ENCODE results near the gene SLC7A6OS. TPM values are rescaled to one million over a fixed set of nuclear protein-coding genes. Genes with fewer than 3 reads are reported as not detected.
"Not testable (repeated sequence)": the region's sequence is repeated elsewhere in the genome, so short reads cannot be mapped to it uniquely, and the experiment has no call there.

The SLC7A6OS gene
- total RNA-seq, 1 experiment from 2014 or later, result 11.5 TPM

DNA sequence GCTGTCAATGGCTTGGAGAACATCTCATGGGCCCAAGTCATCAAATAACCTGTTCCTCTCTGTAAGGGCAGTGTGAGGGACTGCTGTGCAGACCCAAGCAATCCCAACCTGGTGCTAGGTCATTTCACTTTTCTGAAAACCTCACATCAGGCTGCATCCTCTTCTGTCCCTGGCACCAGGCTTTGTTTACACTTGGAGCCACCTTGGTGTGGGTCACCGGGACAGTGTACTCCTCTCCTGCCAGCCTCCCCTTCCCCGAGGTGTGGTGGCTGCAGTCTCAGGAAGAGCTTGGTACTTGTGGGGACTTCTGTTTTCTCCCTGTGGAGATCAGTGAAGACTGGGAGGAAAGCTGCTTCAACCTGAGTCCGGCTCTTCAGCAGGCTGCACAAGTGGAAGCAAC is 12.4 kb downstream of the SLC7A6OS start:
- Histone ChIP-seq H3K9me3 (replicated peaks) (no peaks in the 10 kb centered on the region), H3K4me1 (peaks cover 20% of the 10 kb centered on the region), H3K4me3 (no peak overlapping the region), H3K27ac (no peak overlapping the region), H3K36me3 (peaks cover 28% of the 10 kb centered on the region), H3K27me3 (no peaks in the 10 kb centered on the region)
- no peak for DNase-seq

DNA sequence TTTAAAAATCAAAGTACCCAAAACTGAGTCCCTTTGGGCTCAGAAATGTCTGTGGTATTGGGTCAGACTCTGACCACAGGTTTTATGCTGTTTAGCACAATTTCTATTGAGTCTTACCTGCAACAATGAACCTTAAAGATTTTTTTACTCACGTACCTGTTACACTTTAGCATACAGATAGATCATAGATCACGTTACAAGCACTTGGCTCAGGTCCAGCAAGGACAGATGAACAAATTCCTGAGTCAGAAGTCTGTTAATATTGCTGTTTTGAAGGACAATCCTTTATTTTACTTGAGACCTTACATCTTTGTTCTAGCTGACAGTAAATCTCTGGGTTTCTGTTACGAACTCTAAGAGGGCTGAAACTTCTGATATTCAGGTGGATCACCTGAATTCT is 12.8 kb downstream of the SLC7A6OS start:
- DNase-seq, result peak in 1 of 2 experiments; percentile 10
- Histone ChIP-seq H3K27ac (no peak overlapping the region), H3K36me3 (peaks cover 28% of the 10 kb centered on the region), H3K4me3 (no peak overlapping the region), H3K27me3 (no peaks in the 10 kb centered on the region), H3K9me3 (replicated peaks) (no peaks in the 10 kb centered on the region), H3K4me1 (peaks cover 20% of the 10 kb centered on the region)

DNA sequence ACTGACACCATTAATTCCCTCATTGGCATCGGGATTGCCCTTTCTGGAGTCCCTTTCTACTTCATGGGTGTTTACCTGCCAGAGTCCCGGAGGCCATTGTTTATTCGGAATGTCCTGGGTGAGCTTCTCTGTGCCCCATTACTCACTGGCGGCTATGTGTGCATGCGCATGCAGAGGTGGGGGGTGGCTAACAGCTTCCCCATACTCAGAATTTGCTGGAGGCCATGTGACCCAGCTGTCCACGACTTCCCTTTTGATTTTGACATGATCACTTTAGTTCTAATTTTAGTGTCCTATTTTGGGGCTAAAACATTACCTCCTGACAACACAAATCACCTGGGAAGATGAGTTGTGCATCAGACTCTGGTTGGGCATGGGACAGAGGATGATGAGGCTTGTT is 14.1 kb downstream of the SLC7A6OS start:
- Histone ChIP-seq H3K36me3 (peaks cover 20% of the 10 kb centered on the region), H3K4me1 (peaks cover 20% of the 10 kb centered on the region), H3K4me3 (no peak overlapping the region), H3K9me3 (replicated peaks) (no peaks in the 10 kb centered on the region), H3K27me3 (no peaks in the 10 kb centered on the region), H3K27ac (no peak overlapping the region)
- DNase-seq, result no peak

DNA sequence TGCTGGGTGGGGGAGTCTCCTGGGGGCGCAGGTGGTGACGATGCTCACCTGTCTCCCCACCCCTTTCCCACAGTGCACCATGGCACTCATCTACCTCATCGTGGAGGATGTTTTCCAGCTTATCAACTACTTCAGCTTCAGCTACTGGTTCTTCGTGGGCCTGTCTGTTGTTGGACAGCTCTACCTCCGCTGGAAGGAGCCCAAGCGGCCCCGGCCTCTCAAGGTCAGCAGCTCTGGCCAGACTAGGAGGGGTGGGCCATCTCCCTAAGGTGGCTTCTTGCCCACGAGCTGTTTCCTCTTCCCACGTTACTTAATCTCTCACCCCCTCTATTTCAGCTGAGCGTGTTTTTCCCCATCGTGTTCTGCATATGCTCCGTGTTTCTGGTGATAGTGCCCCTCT is 14.5 kb downstream of the SLC7A6OS start:
- Histone ChIP-seq H3K4me3 (no peak overlapping the region), H3K27ac (no peak overlapping the region), H3K27me3 (no peaks in the 10 kb centered on the region), H3K4me1 (peaks cover 20% of the 10 kb centered on the region), H3K9me3 (replicated peaks) (no peaks in the 10 kb centered on the region), H3K36me3 (peaks cover 19% of the 10 kb centered on the region)
- no peak for DNase-seq

DNA sequence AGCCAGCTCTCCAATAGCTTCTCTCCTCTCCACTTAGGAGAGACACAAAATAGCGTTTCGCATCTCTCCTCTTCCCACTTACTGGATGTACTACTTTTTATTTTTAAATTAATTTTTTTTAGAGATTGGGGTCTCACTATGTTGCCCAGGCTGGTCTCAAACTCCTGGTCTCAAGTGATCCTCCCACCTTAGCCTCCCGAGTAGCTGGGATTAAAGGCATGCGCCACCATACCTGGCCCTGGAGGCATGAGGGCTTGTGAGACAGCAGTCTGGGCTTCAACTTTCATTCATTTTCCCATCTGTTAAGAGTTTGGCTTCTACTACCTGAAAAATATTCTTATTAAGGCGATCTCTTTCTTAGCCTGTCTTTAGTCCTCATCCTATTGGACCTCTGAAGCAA is 18.3 kb downstream of the SLC7A6OS start:
- DNase-seq, result no peak
- no peak overlapping the region for H3K4me3 ChIP-seq
- H3K36me3 ChIP-seq, result no peaks in the 10 kb centered on the region

DNA sequence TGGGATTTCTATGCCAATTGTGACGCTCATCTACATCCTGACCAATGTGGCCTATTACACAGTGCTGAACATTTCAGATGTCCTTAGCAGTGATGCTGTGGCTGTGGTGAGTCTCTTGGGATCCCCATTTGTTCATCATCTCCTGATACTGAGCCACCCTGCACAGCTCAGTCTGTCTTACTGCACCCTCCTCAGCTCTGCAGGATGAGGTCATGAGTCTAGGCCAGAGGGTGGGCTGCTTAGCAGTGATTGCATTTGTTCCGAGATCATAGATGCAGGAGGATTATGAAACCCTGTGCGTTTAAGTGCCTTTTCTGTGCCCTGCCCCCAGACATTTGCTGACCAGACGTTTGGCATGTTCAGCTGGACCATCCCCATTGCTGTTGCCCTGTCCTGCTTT is 19.5 kb downstream of the SLC7A6OS start:
- DNase-seq, result no peak
- Histone ChIP-seq H3K36me3 (no peaks in the 10 kb centered on the region), H3K4me3 (no peak overlapping the region), H3K4me1 (no peaks in the 10 kb centered on the region), H3K27ac (no peak overlapping the region), H3K9me3 (replicated peaks) (no peaks in the 10 kb centered on the region), H3K27me3 (no peaks in the 10 kb centered on the region)

More for the DNA sequence above, 18.3 kb downstream of the SLC7A6OS start:
- H3K27ac ChIP-seq, result no peak overlapping the region
- no peaks in the 10 kb centered on the region for H3K9me3 ChIP-seq (replicated peaks)
- H3K27me3 ChIP-seq, result no peaks in the 10 kb centered on the region
- H3K4me1 ChIP-seq, result no peaks in the 10 kb centered on the region

DNA sequence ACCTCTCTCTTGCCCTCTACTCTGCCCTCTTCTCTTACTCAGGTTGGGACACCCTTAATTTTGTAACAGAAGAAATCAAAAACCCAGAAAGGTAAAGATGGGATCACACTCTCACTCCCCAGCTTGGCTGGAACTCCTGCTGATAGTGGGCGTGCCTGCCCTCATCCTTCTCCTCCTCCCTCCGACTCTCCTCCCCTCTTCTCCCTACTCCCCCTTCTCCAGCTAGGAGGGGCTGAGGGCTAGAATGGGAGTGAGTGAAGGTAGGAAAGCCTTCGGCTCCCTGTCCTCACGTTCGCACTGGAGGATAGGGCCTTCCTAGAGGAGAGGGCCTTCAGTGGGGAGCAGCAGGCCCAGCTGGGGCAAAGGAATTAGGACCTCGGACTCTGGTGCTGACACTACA is 20.3 kb downstream of the SLC7A6OS start:
- H3K9me3 ChIP-seq (replicated peaks), result no peaks in the 10 kb centered on the region
- no peak overlapping the region for H3K27ac ChIP-seq
- H3K4me3 ChIP-seq, result no peak overlapping the region
- no peaks in the 10 kb centered on the region for H3K36me3 ChIP-seq
- H3K27me3 ChIP-seq, result no peaks in the 10 kb centered on the region
- no peak for DNase-seq
- H3K4me1 ChIP-seq, result no peaks in the 10 kb centered on the region

DNA sequence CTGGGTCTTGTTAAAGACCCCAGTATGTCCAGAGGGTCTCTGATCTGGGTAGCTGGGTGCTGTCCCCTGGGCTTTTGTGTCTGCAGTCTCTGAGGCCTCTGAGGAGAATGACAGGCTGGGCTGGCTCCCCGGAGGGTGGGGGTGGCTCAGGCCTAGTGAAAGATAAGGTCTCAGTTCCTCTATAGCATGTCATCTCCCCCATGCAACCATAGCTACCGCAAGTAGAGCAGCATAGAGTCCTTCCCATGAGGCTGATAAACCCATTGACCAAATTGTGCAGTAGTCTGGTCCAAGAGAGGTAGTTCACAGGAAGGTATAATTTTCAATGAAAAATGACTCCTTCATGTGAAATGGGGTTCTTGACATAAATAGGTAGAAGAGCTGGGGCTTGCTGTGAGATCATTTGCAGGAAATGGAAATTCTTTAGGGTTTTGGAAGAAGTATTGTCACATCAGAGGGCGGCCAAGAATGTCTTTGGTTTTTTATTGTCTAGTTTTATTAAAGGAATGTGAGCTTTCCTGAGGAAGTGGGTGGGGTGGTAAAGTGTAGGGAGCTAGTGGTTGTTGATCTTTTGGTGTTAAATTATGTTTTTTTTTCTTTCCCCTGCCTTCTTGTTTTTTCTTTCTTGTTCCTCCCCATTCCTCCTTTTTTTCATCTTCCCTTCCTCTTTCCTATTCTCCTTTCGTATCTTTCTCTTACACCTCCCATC is 21.0 kb downstream of the SLC7A6OS start:
- no peak for DNase-seq
- no peaks in the 10 kb centered on the region for H3K4me1 ChIP-seq
- no peak overlapping the region for H3K4me3 ChIP-seq
- no peak overlapping the region for H3K27ac ChIP-seq
- H3K27me3 ChIP-seq, result no peaks in the 10 kb centered on the region
- H3K9me3 ChIP-seq (replicated peaks), result no peaks in the 10 kb centered on the region
- no peaks in the 10 kb centered on the region for H3K36me3 ChIP-seq

DNA sequence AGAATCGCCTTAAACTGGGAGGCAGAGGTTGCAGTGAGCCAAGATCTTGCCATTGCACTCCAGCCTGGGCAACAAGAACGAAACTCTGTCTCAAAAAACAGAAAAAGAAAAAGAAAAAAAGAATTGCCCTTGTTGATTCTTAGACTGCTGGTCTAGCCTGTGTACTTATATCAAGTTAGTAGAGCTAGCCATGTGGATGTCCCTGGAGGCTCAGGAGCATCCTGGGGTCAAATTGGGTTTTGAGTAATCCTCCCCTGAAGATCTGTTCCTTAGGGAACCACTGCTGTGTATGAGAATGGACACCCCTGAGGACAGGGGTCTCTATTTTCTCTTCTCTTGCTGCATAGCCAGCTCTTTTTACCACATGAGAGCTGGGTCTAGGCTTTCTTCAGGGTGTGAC is 21.5 kb downstream of the SLC7A6OS start:
- no peaks in the 10 kb centered on the region for H3K9me3 ChIP-seq (replicated peaks)
- H3K27ac ChIP-seq, result no peak overlapping the region
- no peak for DNase-seq
- H3K4me3 ChIP-seq, result no peak overlapping the region
- H3K4me1 ChIP-seq, result no peaks in the 10 kb centered on the region
- H3K36me3 ChIP-seq, result no peaks in the 10 kb centered on the region
- no peaks in the 10 kb centered on the region for H3K27me3 ChIP-seq

DNA sequence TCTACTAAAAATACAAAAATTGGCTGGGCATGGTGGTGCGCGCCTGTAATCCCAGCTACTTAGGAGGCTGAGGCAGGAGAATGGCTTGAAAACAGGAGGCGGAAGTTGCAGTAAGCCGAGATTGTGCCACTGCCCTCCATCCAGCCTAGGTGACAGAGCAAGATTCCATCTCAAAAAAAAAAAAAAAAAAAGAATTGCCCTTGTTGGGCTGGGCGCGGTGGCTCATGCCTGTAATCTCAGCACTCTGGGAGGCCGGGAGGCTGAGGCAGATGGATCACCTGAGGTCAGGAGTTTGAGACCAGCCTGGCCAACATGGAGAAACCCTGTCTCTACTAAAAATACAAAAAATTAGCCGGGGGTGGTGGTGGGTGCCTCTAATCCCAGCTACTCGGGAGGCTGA is 21.9 kb downstream of the SLC7A6OS start:
- H3K4me3 ChIP-seq; H3K36me3 ChIP-seq; H3K4me1 ChIP-seq; H3K9me3 ChIP-seq (replicated peaks); DNase-seq; H3K27me3 ChIP-seq; H3K27ac ChIP-seq: not testable (repeated sequence)

DNA sequence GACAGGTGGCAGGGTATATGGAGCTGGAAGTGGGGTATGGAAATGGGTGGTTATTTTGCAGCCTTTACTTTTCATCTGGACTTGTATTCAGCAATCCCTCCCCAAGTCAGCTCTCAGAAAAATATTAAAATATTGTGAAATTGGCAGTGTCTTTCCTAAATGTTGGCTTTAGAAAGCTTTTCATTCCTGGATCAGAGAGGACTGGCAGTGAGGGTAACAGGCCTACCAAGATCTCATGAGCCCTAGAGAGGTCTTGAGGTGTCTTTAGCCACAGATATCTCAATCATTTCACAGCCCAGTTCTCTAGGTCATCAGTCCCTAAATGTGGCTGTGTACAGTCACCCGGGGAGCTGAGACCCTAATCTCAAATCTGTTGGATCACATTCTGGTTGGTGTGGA is 22.5 kb downstream of the SLC7A6OS start:
- no peaks in the 10 kb centered on the region for H3K27me3 ChIP-seq
- no peaks in the 10 kb centered on the region for H3K9me3 ChIP-seq (replicated peaks)
- H3K27ac ChIP-seq, result no peak overlapping the region
- DNase-seq, result no peak
- H3K36me3 ChIP-seq, result no peaks in the 10 kb centered on the region
- no peaks in the 10 kb centered on the region for H3K4me1 ChIP-seq
- no peak overlapping the region for H3K4me3 ChIP-seq

DNA sequence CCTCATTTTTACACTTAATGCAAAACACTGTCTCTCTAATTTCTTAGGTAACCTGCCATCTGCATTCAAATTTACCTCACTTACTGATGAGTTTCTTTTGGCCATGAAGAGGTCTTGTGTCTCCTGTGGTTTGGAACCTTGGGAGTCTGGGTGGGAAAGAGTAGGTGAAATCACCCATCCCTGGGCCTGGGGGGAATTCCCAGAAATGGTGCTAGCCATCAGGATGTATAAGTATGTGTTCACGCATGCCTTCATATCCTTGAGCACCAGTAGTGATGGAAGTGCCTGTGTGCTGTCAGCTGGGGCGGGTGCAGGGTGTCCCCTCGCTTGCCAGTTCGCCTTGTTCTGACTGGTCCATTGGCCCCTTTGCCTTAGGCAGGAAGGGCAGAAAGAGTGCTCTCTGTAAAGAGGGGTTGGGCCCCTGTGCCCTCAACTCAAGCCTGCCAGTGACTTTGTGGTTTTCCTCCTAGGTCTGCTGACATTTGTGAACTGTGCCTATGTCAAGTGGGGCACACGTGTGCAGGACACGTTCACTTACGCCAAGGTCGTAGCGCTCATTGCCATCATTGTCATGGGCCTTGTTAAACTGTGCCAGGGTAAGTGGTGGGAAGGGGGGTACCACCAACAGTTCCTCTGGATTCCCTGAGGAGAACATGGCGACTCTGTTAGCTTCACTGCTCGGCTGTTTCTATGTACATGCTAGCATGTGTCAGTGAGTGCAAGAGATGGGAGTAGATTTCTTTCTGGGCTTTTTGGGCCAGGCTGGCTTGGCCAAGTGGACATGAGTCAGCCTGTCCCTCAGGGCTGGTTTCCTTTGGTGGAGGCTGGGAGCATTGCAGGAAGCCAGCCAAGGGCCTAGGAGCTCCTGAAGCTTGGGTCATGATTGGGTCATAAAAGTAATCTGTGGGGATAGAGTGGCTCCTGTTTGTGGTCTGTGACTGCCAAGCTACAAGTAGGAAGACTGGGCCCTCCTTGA is 23.2 kb downstream of the SLC7A6OS start:
- Histone ChIP-seq H3K4me1 (no peaks in the 10 kb centered on the region), H3K27me3 (no peaks in the 10 kb centered on the region), H3K27ac (no peak overlapping the region), H3K9me3 (replicated peaks) (no peaks in the 10 kb centered on the region), H3K4me3 (no peak overlapping the region), H3K36me3 (no peaks in the 10 kb centered on the region)
- DNase-seq, result no peak

DNA sequence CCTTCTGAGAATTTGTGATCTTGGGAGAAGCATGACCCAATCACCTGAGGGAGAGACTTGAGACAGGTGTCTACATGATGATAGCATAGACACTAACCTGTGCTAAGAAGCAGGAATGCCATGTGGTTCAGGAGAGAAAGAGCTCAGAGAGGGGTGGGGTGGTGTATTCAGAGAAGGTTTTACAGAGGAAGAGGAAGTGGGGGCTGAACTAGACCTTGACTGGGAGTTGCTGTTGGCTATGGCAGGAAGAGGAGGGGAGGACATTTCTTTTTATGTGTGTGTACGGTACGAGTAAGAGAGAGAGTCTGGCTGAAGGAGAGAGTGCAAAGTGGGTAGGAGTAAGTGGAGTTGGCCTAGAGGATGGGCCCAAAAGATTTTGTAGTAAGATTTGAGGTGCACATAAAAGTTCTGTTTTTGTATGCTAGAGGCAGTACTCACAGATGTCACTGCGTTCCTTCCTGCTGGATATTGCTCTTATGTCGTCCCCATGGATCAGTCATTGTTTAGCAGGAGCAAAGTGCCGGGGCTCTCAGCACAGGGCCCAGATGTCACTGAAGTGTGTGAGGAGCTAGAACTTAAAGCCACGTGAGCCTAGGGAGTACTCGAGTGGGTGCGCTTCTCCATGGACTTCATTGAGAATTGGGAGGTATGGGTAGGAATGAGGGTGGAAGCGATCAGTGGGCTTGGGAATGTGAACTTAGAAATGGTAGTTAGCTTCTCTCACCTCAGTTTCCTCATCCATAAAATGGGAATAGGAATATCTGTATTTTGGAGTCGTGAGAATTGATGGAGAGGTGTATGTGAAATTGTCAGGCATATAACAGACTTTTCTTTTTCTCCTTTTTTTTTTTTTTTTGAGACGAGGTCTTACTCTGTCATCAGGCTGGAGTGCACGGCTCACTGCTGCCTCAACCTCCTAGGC is 24.3 kb downstream of the SLC7A6OS start:
- no peak for DNase-seq
- H3K36me3 ChIP-seq, result no peaks in the 10 kb centered on the region
- H3K4me1 ChIP-seq, result no peaks in the 10 kb centered on the region
- H3K9me3 ChIP-seq (replicated peaks), result no peaks in the 10 kb centered on the region
- no peaks in the 10 kb centered on the region for H3K27me3 ChIP-seq
- no peak overlapping the region for H3K4me3 ChIP-seq
- no peak overlapping the region for H3K27ac ChIP-seq

DNA sequence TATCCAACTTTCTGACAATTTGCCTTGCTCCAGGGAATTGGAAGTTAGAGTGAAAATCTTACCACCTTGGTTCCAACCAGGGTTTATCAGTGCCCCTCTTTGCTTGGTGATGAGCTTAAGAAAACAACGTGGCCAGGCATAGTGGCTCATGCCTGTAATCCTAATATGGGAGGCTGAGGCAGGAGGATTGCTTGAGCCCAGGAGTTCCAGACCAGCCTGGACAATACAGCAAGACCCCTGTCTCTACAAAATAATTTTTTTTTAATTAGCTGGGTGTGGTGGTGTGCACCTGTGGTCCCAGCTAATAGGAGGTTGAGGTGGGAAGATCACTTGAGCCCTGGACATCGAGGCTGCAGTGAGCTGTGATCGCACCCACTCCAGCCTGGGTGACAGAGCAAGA is 25.1 kb downstream of the SLC7A6OS start:
- H3K4me3 ChIP-seq, result no peak overlapping the region
- H3K27ac ChIP-seq, result no peak overlapping the region
- DNase-seq, result no peak
- H3K4me1 ChIP-seq, result no peaks in the 10 kb centered on the region
- H3K9me3 ChIP-seq (replicated peaks), result no peaks in the 10 kb centered on the region
- H3K36me3 ChIP-seq, result no peaks in the 10 kb centered on the region
- no peaks in the 10 kb centered on the region for H3K27me3 ChIP-seq

DNA sequence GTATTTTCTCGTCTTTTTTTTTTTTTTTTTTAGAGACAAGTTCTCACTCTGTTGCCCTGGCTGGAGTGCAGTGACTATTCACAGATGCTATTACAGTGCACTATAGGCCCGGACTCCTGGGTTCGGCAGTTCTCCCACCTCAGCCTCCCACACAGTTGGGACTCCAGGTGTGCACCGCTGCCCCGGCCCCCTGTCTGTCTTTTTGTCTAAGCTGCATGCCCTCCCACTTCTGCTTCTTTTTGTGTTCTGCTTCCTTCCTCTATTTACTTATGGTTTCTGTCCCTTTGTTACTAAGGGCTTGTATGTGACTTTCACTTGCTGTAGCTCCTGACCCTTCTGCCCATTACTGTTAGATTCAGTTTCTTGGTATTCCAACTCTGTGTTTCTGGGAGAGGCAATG is 25.9 kb downstream of the SLC7A6OS start:
- H3K36me3 ChIP-seq, result no peaks in the 10 kb centered on the region
- no peak for DNase-seq
- H3K27ac ChIP-seq, result no peak overlapping the region
- H3K4me1 ChIP-seq, result no peaks in the 10 kb centered on the region
- no peaks in the 10 kb centered on the region for H3K9me3 ChIP-seq (replicated peaks)
- H3K27me3 ChIP-seq, result no peaks in the 10 kb centered on the region
- no peak overlapping the region for H3K4me3 ChIP-seq
